AG04450 (cell line): ENCODE measurements around the gene HOXD12. TPM values are rescaled to one million over a fixed set of nuclear protein-coding genes. Genes with fewer than 3 reads are reported as not detected.

Experiments
- CTCF ChIA-PET: fragments of 300-600, 350-600 bp; formaldehyde crosslinking; extraction: SDS; loops from one replicate; lab custom pipeline; 2022; ENCODE audit warnings: antibody characterized with exemption, inconsistent platforms; lab: Charles Lee
- POLR2A ChIA-PET: fragments of 350-600 bp; formaldehyde crosslinking; extraction: SDS; loops from one replicate; lab custom pipeline; 2021; ENCODE audit warnings: antibody characterized with exemption, inconsistent platforms; lab: Yijun Ruan, JAX
- DNase-seq: peaks from one replicate; pipeline ENCODE4 v3.0.0-alpha.2; 2011; ENCODE audit warnings: low read depth, low spot score
- H3K27ac ChIP-seq: one replicate; pipeline ENCODE4 v1.5.1; 2012; ENCODE audit warnings: low read depth, low read length, control low read depth
- H3K27me3 ChIP-seq: one replicate; pipeline ENCODE4 v1.6.0; 2012; ENCODE audit warnings: low read length; ENCODE audit not compliant: control insufficient read depth, insufficient read depth
- H3K4me3 ChIP-seq: 2 replicates; pipeline ENCODE4 v1.5.1; 2011; ENCODE audit warnings: mild to moderate bottlenecking, low read depth, low read length, control low read depth
- H3K9me3 ChIP-seq: 2 replicates; pipeline ENCODE4 v1.5.1; 2012; ENCODE audit warnings: low read length; ENCODE audit not compliant: control insufficient read depth, insufficient read depth
- polyA plus RNA-seq: library from polyadenylated mRNA; depleted of rRNA; stranded (reverse); fragments of >200 nt; gene quantifications from 2 replicates; pipeline ENCODE4 v1.2.3, GENCODE V29; 2011
- TF ChIP-seq, protein P1 (sequence below): IDR thresholded peaks from 2 replicates; pipeline ENCODE4 v1.5.1; 2011; ENCODE audit warnings: low read depth, low read length, control low read depth, inconsistent platforms

HOXD12 gene
- polyA plus RNA-seq, 1 experiment = not detected

DNA sequence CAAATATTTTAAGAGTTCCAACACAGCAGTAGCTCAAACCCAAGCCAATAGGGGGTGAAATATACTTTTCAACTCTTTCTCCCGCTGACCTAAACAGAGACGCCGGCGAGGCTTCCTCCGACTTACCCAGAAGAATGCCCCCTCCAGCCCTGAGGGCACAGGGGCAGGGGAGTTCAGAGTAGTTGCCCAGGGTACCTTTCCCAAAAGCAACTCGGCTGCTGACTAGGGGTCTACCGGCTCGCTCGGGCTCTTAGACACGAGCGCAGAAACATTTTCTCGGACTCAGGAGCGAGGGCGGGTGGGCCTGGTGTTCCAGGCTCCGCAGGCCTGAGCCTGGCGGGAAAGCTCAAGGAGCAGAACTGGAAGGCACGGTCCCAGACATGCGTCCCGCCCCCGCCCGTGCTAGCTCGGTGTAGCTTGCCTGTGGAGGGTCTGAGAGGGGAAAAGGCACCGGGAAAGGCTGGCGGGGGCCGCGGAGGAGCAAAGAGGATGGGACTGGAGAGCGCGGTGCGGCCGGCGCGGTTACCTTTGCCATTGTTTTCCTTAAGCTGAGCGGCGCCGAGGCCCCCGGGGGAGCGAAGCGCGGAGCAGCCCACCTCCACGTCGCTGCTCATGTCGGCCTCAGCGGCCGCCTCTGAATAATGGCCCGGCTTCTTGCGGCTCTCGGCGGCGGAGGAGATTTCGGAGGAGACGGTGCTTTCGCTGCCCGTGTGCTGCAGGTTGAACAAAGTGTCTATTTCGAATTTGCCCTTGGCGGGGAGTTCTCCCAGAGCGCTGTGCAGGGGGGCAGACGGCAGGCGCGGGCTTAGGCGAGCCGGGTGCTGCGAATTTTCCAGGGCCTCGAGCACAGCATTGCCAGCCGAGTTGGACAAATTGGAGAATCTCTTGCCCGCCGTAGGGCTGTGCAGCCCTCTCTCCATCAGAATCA lies 16.5 kb upstream of the HOXD12 start:
- Histone ChIP-seq H3K4me3 (no peak overlapping the region), H3K27me3 (peaks cover 95% of the 10 kb centered on the region), H3K9me3 (peaks cover 35% of the 10 kb centered on the region), H3K27ac (no peak overlapping the region)
- ChIA-PET CTCF (interaction anchor here (0.7 kb wide), 1 partner anchor 30 kb away, joined by 3 read pairs; no protein-coding TSS in a partner anchor), POLR2A (no interaction called here)
- DNase-seq = no peak
- TF ChIP-seq, protein P1, sequence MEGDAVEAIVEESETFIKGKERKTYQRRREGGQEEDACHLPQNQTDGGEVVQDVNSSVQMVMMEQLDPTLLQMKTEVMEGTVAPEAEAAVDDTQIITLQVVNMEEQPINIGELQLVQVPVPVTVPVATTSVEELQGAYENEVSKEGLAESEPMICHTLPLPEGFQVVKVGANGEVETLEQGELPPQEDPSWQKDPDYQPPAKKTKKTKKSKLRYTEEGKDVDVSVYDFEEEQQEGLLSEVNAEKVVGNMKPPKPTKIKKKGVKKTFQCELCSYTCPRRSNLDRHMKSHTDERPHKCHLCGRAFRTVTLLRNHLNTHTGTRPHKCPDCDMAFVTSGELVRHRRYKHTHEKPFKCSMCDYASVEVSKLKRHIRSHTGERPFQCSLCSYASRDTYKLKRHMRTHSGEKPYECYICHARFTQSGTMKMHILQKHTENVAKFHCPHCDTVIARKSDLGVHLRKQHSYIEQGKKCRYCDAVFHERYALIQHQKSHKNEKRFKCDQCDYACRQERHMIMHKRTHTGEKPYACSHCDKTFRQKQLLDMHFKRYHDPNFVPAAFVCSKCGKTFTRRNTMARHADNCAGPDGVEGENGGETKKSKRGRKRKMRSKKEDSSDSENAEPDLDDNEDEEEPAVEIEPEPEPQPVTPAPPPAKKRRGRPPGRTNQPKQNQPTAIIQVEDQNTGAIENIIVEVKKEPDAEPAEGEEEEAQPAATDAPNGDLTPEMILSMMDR = no peak

DNA sequence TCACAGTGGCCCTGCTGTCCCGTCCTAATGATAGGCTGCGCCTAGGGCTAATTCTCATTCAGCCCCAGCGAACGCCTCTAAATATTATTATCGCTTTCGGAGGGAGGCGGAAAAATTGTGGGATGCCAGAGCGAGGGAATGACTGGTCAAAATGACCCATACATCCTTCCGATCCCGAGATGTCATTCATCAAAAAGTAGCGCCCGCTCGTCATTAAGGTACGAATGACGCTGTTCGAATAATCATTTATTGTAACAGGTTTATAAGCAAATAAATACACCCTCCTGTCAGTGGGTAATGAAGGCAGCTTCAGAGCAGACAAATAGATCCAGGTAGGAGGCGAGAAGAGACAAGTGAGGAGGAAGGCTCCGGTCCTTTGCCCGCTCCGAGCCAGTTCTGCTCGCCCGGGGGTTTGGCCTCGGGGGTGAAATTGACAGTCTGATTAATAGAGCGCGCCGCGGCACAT lies 15.8 kb upstream of the HOXD12 start, which contains the start of gene EVX2:
TSS of gene EVX2 (minus strand) at position 167 of the 466 bp plus-strand sequence. CDS start 186 bp downstream, outside the sequence.
- peaks cover 95% of the 10 kb centered on the region for H3K27me3 ChIP-seq
- ChIA-PET CTCF (interaction anchor here (0.6 kb wide), 1 partner anchor 398 kb away, joined by 3 read pairs; no protein-coding TSS in a partner anchor), POLR2A (no interaction called here)
- H3K9me3 ChIP-seq = peaks cover 35% of the 10 kb centered on the region
- DNase-seq = no peak
- no peak within 1 kb of the TSS for H3K4me3 ChIP-seq
- TF ChIP-seq, protein P1 = no peak
- H3K27ac ChIP-seq = no peak within 1 kb of the TSS

DNA sequence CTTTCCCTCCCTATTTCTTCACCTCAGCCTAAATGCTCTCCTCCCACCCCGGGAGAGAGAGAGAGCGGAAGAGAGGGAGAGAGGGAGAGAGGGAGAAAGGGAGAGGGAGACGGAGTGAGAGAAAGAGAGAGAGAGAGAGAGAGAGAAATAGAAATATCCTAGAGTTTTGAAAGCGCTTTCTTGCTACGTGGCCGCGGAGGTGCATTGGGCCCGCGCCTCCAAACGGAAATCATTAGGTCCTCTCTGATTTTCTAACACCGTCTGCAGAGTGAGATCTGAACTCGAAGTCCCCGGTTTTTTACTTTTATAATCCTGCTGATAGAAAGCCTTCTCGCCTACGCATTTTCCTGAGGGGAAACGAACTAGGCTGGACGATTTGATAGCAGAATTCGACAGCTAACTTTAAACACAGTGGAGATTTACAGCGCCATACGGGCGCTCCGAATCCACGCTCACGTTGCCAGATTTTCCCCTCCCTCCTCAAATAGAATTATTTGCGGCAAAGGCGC lies 14.9 kb upstream of the HOXD12 start:
- ChIA-PET CTCF (interaction anchor here (0.6 to 2.1 kb wide), 4 partner anchors 10 to 400 kb away, joined by 3 to 28 read pairs (median 6); no protein-coding TSS in a partner anchor), POLR2A (no interaction called here)
- H3K27ac ChIP-seq = no peak overlapping the region

DNA sequence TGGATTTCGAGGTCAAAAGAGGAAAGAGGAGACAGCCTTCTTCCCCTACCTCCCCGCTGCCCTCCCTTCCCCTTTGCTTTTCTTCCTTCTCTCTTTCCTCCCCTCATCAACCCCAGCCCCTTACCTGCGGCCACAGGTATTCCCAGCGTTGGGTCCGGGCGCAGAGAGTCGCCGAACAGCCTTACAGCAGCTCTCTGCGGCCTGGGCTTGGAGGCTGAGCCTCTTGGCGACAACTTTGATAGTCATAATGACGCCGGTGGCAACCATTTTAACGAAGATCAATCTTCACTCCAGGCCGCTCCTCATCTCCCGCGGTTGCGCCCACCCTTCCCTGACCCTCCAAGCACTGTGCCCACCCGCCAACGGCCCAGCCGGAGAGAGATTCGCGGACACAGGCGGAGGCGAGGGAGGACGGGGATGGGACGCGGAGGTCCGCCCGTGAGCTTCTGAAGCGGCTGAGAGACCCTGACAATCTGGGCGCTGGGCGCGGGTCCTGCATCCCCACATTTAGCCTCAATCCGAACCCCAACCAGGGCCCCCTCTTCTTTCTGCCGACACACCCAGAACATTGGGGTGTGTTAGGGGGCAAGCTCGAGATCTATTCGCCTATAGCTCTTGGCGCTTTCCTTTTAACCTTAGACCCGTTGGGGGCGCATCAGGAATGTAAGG lies 14.3 kb upstream of the HOXD12 start:
- Histone ChIP-seq H3K27ac (no peak overlapping the region), H3K9me3 (peaks cover 35% of the 10 kb centered on the region), H3K27me3 (peaks cover 85% of the 10 kb centered on the region), H3K4me3 (no peak overlapping the region)
- ChIA-PET POLR2A (no interaction called here), CTCF (interaction anchor here (0.8 to 2.1 kb wide), 6 partner anchors 11 to 834 kb away, joined by 3 to 28 read pairs (median 4); no protein-coding TSS in a partner anchor)
- DNase-seq = no peak
- TF ChIP-seq, protein P1 = no peak

More for the DNA sequence above, 14.9 kb upstream of the HOXD12 start:
- DNase-seq = no peak
- no peak overlapping the region for H3K4me3 ChIP-seq
- TF ChIP-seq, protein P1 = no peak
- H3K9me3 ChIP-seq = peaks cover 35% of the 10 kb centered on the region
- peaks cover 88% of the 10 kb centered on the region for H3K27me3 ChIP-seq
